Endothelial cell of umbilical vein (primary cell): ENCODE results near the gene PUM2.

Experiments used
- JUN ChIP-seq: IDR thresholded peaks from 2 replicates; pipeline ENCODE4 v1.6.1; 2011; ENCODE audit warnings: borderline replicate concordance, low read depth; ENCODE audit not compliant: insufficient read length, insufficient read depth
- MYC ChIP-seq: IDR thresholded peaks from one replicate; pipeline ENCODE4 v1.6.1; 2011; ENCODE audit warnings: mild to moderate bottlenecking, low read depth, low read length
- POLR2AphosphoS5 ChIP-seq: IDR thresholded peaks from 2 replicates; pipeline ENCODE4 v1.6.1; 2012; ENCODE audit warnings: low read depth, mild to moderate bottlenecking, control low read depth, low read length, moderate library complexity; ENCODE audit not compliant: insufficient read depth
- TF ChIP-seq, protein P1 (sequence below): IDR thresholded peaks from 2 replicates; pipeline ENCODE4 v1.6.1; 2011; ENCODE audit not compliant: insufficient read depth, insufficient read length
- TF ChIP-seq, protein P2 (sequence below), 2 donors: IDR thresholded peaks; 1 replicate in 1 of 2; 2 replicates in 1 of 2; pipeline ENCODE4 v1.5.1; 2011; ENCODE audit warnings: low read length in 2 of 2, mild to moderate bottlenecking in 2 of 2, moderate library complexity in 2 of 2, control low read depth in 1 of 2, inconsistent platforms in 1 of 2, low read depth in 1 of 2; ENCODE audit not compliant: insufficient read depth in 1 of 2; ENCODE audit errors: extremely low read depth in 1 of 2

- TF ChIP-seq, protein P1, sequence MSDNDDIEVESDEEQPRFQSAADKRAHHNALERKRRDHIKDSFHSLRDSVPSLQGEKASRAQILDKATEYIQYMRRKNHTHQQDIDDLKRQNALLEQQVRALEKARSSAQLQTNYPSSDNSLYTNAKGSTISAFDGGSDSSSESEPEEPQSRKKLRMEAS, result no peak
- TF ChIP-seq, protein P2, sequence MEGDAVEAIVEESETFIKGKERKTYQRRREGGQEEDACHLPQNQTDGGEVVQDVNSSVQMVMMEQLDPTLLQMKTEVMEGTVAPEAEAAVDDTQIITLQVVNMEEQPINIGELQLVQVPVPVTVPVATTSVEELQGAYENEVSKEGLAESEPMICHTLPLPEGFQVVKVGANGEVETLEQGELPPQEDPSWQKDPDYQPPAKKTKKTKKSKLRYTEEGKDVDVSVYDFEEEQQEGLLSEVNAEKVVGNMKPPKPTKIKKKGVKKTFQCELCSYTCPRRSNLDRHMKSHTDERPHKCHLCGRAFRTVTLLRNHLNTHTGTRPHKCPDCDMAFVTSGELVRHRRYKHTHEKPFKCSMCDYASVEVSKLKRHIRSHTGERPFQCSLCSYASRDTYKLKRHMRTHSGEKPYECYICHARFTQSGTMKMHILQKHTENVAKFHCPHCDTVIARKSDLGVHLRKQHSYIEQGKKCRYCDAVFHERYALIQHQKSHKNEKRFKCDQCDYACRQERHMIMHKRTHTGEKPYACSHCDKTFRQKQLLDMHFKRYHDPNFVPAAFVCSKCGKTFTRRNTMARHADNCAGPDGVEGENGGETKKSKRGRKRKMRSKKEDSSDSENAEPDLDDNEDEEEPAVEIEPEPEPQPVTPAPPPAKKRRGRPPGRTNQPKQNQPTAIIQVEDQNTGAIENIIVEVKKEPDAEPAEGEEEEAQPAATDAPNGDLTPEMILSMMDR (IDR thresholded peaks at IDR 0.05; ENCODE audit: extremely low read depth in 1 of 2, insufficient read depth in 1 of 2, low read depth in 1 of 2, low read length in 2 of 2), result no peak
- TF ChIP-seq MYC (no peak), POLR2AphosphoS5 (no peak), JUN (no peak)
Observed at GRCh38 chr2:20211420-20211819, 139.2 kb downstream of the PUM2 start.
